GM23338 (cell line): Measurements from ENCODE around the gene POU6F1. TPM values are rescaled to one million over a fixed set of nuclear protein-coding genes. Genes with fewer than 3 reads are reported as not detected.

Experiments
- ATAC-seq: fragments of 200-7000 bp; cut with Tn5 transposase; 3 replicates; pipeline ENCODE4 v1.9.1; 2020
- DNase-seq: peaks from one replicate; pipeline ENCODE4 v3.0.0-alpha.2; 2015; ENCODE audit warnings: low spot score
- H2AFZ ChIP-seq: fragments of 200-600 bp; sonication (generic); 2 replicates; pipeline ENCODE4 v1.8.0; 2016; ENCODE audit warnings: antibody characterized with exemption, mild to moderate bottlenecking, moderate library complexity
- H3F3A ChIP-seq: fragments of 200-600 bp; sonication (generic); replicated peaks from 2 replicates; pipeline ENCODE4 v1.8.0; 2017; ENCODE audit warnings: antibody characterized with exemption, mixed run types, low read depth
- H3K27ac ChIP-seq: fragments of 200-600 bp; sonication (generic); 2 replicates; pipeline ENCODE4 v1.6.1; 2016; ENCODE audit warnings: low read depth
- H3K27me3 ChIP-seq: fragments of 200-600 bp; sonication (generic); 2 replicates; pipeline ENCODE4 v1.8.0; 2016; ENCODE audit warnings: mild to moderate bottlenecking, mixed run types, moderate library complexity; ENCODE audit not compliant: insufficient read depth
- H3K36me3 ChIP-seq: fragments of 200-600 bp; sonication (generic); 2 replicates; pipeline ENCODE4 v1.8.0; 2016; ENCODE audit warnings: mild to moderate bottlenecking; ENCODE audit not compliant: insufficient read depth
- H3K4me1 ChIP-seq: fragments of 200-600 bp; sonication (generic); 2 replicates; pipeline ENCODE4 v1.8.0; 2016; ENCODE audit warnings: mild to moderate bottlenecking, moderate library complexity; ENCODE audit not compliant: insufficient read depth
- H3K4me2 ChIP-seq: fragments of 200-600 bp; sonication (generic); 2 replicates; pipeline ENCODE4 v1.7.1; 2017; ENCODE audit warnings: mixed run types
- H3K4me3 ChIP-seq: fragments of 200-600 bp; sonication (generic); 2 replicates; pipeline ENCODE4 v1.6.1; 2016; ENCODE audit warnings: mixed run types
- H3K79me2 ChIP-seq: fragments of 200-600 bp; sonication (generic); replicated peaks from 2 replicates; pipeline ENCODE4 v1.8.0; 2017; ENCODE audit warnings: mild to moderate bottlenecking; ENCODE audit not compliant: insufficient read depth
- H3K9me2 ChIP-seq: fragments of 200-600 bp; sonication (generic); 2 replicates; pipeline ENCODE4 v1.8.0; 2017; ENCODE audit not compliant: insufficient read depth
- H4K20me1 ChIP-seq: fragments of 200-600 bp; sonication (generic); replicated peaks from 2 replicates; pipeline ENCODE4 v1.8.0; 2017; ENCODE audit warnings: mild to moderate bottlenecking; ENCODE audit not compliant: insufficient read depth
- H3K27ac Mint-ChIP-seq: 2 replicates; pipeline ENCODE4 v1.8.0; 2020; ENCODE audit warnings: inconsistent platforms, mild to moderate bottlenecking, moderate library complexity, mixed read lengths
- H3K27me3 Mint-ChIP-seq: 3 replicates; pipeline ENCODE4 v1.8.0; 2022; ENCODE audit warnings: low read depth, mild to moderate bottlenecking, moderate library complexity, mixed read lengths, inconsistent platforms; ENCODE audit not compliant: insufficient read depth, poor library complexity
- H3K36me3 Mint-ChIP-seq: 3 replicates; pipeline ENCODE4 v1.8.0; 2021; ENCODE audit warnings: low read depth, mild to moderate bottlenecking, inconsistent platforms, moderate library complexity, mixed read lengths
- H3K4me1 Mint-ChIP-seq: 3 replicates; pipeline ENCODE4 v1.8.0; 2020; ENCODE audit warnings: mild to moderate bottlenecking, inconsistent platforms, mixed read lengths
- H3K4me3 Mint-ChIP-seq: 3 replicates; pipeline ENCODE4 v1.8.0; 2021; ENCODE audit warnings: moderate library complexity, mild to moderate bottlenecking, inconsistent platforms, mixed read lengths
- H3K9me3 Mint-ChIP-seq: 3 replicates; pipeline ENCODE4 v1.8.0; 2020; ENCODE audit warnings: moderate library complexity, mild to moderate bottlenecking, inconsistent platforms, mixed read lengths
- CREB1 ChIP-seq: fragments of 250-450 bp; sonication (Bioruptor Pico); IDR thresholded peaks from 2 replicates; pipeline ENCODE4 v1.5.0; 2020; ENCODE audit warnings: low read depth, mild to moderate bottlenecking, moderate library complexity
- CTCF ChIP-seq, 2 experiments: fragments of 200-600 bp in 1 of 2; sonication (generic) in 1 of 2; conservative IDR thresholded peaks; 2 replicates each; pipeline versions ENCODE4 v1.5.1 to v1.6.1; 2016 to 2017; ENCODE audit warnings: antibody characterized with exemption in 2 of 2, low read depth in 2 of 2, mild to moderate bottlenecking in 2 of 2, moderate library complexity in 1 of 2
- ETS1 ChIP-seq: IDR thresholded peaks from 2 replicates; pipeline ENCODE4 v1.6.1; 2016; ENCODE audit warnings: antibody characterized with exemption
- EZH2 ChIP-seq: fragments of 200-600 bp; sonication (generic); IDR thresholded peaks from one replicate; pipeline ENCODE4 v1.8.0; 2017; ENCODE audit warnings: antibody characterized with exemption, mild to moderate bottlenecking, low read depth; ENCODE audit not compliant: unreplicated experiment
- EZH2phosphoT487 ChIP-seq: fragments of 200-600 bp; sonication (generic); IDR thresholded peaks from one replicate; pipeline ENCODE4 v1.8.1; 2018; ENCODE audit warnings: antibody characterized with exemption; ENCODE audit not compliant: unreplicated experiment
- JUNB ChIP-seq: IDR thresholded peaks from one replicate; pipeline ENCODE4 v1.6.1; 2016; ENCODE audit warnings: antibody characterized with exemption; ENCODE audit not compliant: unreplicated experiment
- NANOG ChIP-seq: IDR thresholded peaks from 2 replicates; pipeline ENCODE4 v1.6.1; 2016; ENCODE audit warnings: antibody characterized with exemption, borderline replicate concordance
- POLR2AphosphoS5 ChIP-seq: IDR thresholded peaks from 2 replicates; pipeline ENCODE4 v1.6.1; 2016; ENCODE audit warnings: antibody characterized with exemption, low read depth
- REST ChIP-seq: IDR thresholded peaks from one replicate; pipeline ENCODE4 v1.6.1; 2018; ENCODE audit warnings: antibody characterized with exemption; ENCODE audit not compliant: unreplicated experiment
- STAT1 ChIP-seq: IDR thresholded peaks from one replicate; pipeline ENCODE4 v1.6.1; 2016; ENCODE audit warnings: antibody characterized with exemption; ENCODE audit not compliant: unreplicated experiment
- ZNF114 ChIP-seq: fragments of 250-450 bp; sonication (Bioruptor Pico); IDR thresholded peaks from 2 replicates; pipeline ENCODE4 v1.5.0; 2020; ENCODE audit warnings: mild to moderate bottlenecking, moderate library complexity
- ZNF331 ChIP-seq: fragments of 250-450 bp; sonication (Bioruptor Pico); IDR thresholded peaks from 2 replicates; pipeline ENCODE4 v1.5.0; 2020; ENCODE audit warnings: low read depth, mild to moderate bottlenecking, moderate library complexity
- ZNF462 ChIP-seq: fragments of 250-450 bp; sonication (Bioruptor Pico); IDR thresholded peaks from 2 replicates; pipeline ENCODE4 v1.5.0; 2020; ENCODE audit warnings: mild to moderate bottlenecking, moderate library complexity
- polyA plus RNA-seq: library from polyadenylated mRNA; unstranded; fragments of >200 nt; fragmentation: Nextera tagmentation; extraction: Ambion mirVana; gene quantifications from 2 replicates; pipeline ENCODE4 v1.2.1, GENCODE V29; 2016
- total RNA-seq: library from RNA; depleted of rRNA; stranded (reverse); fragments of >200 nt; shearing (Covaris generic); gene quantifications from 2 replicates; pipeline ENCODE4 v1.2.3, GENCODE V29; 2014

The POU6F1 gene
- total and polyA plus RNA-seq, 2 experiments from 2014 or later: 3.0 to 4.0 TPM

- H3K4me1 ChIP-seq: no peaks in the 10 kb centered on the region
- no peaks in the 10 kb centered on the region for H3K27me3 ChIP-seq
- no peak overlapping the region for H2AFZ ChIP-seq
- Mint-ChIP-seq H3K27ac (no peak overlapping the region), H3K4me3 (no peak overlapping the region), H3K36me3 (0 out of 3 replicates have a peak, but pooled peaks cover 3% of the 10 kb centered on the region), H3K27me3 (no peaks in the 10 kb centered on the region), H3K9me3 (no peaks in the 10 kb centered on the region), H3K4me1 (no peaks in the 10 kb centered on the region)
- H3K27ac ChIP-seq: no peak overlapping the region
- DNase-seq: no peak
- no peaks in the 10 kb centered on the region for H4K20me1 ChIP-seq
- no peaks in the 10 kb centered on the region for H3K36me3 ChIP-seq
- H3K4me2 ChIP-seq: no peak overlapping the region
- no peak for TF ChIP-seq CTCF (conservative IDR thresholded peaks at IDR 0.05; ENCODE audit: low read depth in 2 of 2)
- TF ChIP-seq JUNB: no peak
- TF ChIP-seq CREB1: no peak
- no peak for TF ChIP-seq ZNF331 (CRISPR knock-in tag)
- TF ChIP-seq POLR2AphosphoS5: no peak
- TF ChIP-seq EZH2phosphoT487: no peak
- no peak for TF ChIP-seq EZH2
- no peak for TF ChIP-seq STAT1
- TF ChIP-seq NANOG: no peak
- no peak for TF ChIP-seq REST
- no peak for TF ChIP-seq ETS1
- TF ChIP-seq ZNF462: no peak
- TF ChIP-seq ZNF114 (CRISPR knock-in tag): no peak
- H3F3A ChIP-seq: no peaks in the 10 kb centered on the region
- H3K79me2 ChIP-seq: no peaks in the 10 kb centered on the region
- no peaks in the 10 kb centered on the region for H3K9me2 ChIP-seq
- ATAC-seq: no peak
- no peak overlapping the region for H3K4me3 ChIP-seq
These were observed 9.7 kb downstream of the POU6F1 start for GRCh38 chr12:51208016-51208660.
